ENCODE results near the gene IFITM2.

GRCh38 chr11:295351-296170 is 12.1 kb upstream of the IFITM2 start:
- TF ChIP-seq CTCF (optimal IDR thresholded peaks at IDR 0.05 in 1 of 3, IDR thresholded peaks at IDR 0.05 in 1 of 3, conservative IDR thresholded peaks at IDR 0.05 in 1 of 3; ENCODE audit: extremely low read depth in 1 of 3, insufficient read depth in 2 of 3, low read length in 3 of 3) (no peak), EZH2 (IDR thresholded peaks at IDR 0.05; ENCODE audit: low read length) (no peak)
